Effector memory CD8-positive, alpha-beta T cell (primary cell): ENCODE data around the gene UROC1.

Experiments
- ATAC-seq: fragments of 150-1000 bp; cut with Tn5 transposase; replicated peaks from 2 replicates; pipeline ENCODE4 v1.10.0; 2021; ENCODE audit warnings: mild to moderate bottlenecking, moderate library complexity
- DNase-seq, 3 experiments: peaks; one replicate each; pipeline ENCODE4 v3.0.0; 2021
- H3K27ac Mint-ChIP-seq, 2 donors: one replicate each; pipeline ENCODE4 v1.8.0; 2022; ENCODE audit warnings: mild to moderate bottlenecking in 2 of 2, mixed read lengths in 2 of 2, moderate library complexity in 2 of 2
- H3K27me3 Mint-ChIP-seq, 2 donors: one replicate each; pipeline ENCODE4 v1.8.0; 2022; ENCODE audit warnings: mixed read lengths in 2 of 2
- H3K36me3 Mint-ChIP-seq: one replicate; pipeline ENCODE4 v1.8.0; 2022; ENCODE audit warnings: mild to moderate bottlenecking, moderate library complexity, mixed read lengths; ENCODE audit not compliant: insufficient read depth
- H3K4me1 Mint-ChIP-seq, 2 donors: one replicate each; pipeline ENCODE4 v1.8.0; 2022; ENCODE audit warnings: low read depth in 2 of 2, mixed read lengths in 2 of 2
- H3K4me3 Mint-ChIP-seq, 2 donors: one replicate each; pipeline ENCODE4 v1.8.0; 2022; ENCODE audit warnings: mild to moderate bottlenecking in 2 of 2, mixed read lengths in 2 of 2, moderate library complexity in 2 of 2
- H3K9me3 Mint-ChIP-seq, 2 donors: one replicate each; pipeline ENCODE4 v1.8.0; 2022; ENCODE audit warnings: mixed read lengths in 2 of 2

Gene UROC1

GRCh38 chr3:126440709-126440995, 76.9 kb downstream of the UROC1 start:
- H3K27ac Mint-ChIP-seq: no peak overlapping the region
- H3K36me3 Mint-ChIP-seq: peaks cover 34% of the 10 kb centered on the region

GRCh38 chr3:126439968-126440708, 77.4 kb downstream of the UROC1 start:
- Mint-ChIP-seq H3K4me3 (no peak overlapping the region), H3K36me3 (peaks cover 34% of the 10 kb centered on the region), H3K27ac (no peak overlapping the region)

More at GRCh38 chr3:126440709-126440995, 76.9 kb downstream of the UROC1 start:
- DNase-seq (no peak), ATAC-seq (no peak)
- H3K4me1 Mint-ChIP-seq: peaks cover 0 to 2% of the 10 kb centered on the region in 2 donors
- H3K27me3 Mint-ChIP-seq: no peaks in the 10 kb centered on the region
- H3K9me3 Mint-ChIP-seq: no peaks in the 10 kb centered on the region
- H3K4me3 Mint-ChIP-seq: no peak overlapping the region

DNA sequence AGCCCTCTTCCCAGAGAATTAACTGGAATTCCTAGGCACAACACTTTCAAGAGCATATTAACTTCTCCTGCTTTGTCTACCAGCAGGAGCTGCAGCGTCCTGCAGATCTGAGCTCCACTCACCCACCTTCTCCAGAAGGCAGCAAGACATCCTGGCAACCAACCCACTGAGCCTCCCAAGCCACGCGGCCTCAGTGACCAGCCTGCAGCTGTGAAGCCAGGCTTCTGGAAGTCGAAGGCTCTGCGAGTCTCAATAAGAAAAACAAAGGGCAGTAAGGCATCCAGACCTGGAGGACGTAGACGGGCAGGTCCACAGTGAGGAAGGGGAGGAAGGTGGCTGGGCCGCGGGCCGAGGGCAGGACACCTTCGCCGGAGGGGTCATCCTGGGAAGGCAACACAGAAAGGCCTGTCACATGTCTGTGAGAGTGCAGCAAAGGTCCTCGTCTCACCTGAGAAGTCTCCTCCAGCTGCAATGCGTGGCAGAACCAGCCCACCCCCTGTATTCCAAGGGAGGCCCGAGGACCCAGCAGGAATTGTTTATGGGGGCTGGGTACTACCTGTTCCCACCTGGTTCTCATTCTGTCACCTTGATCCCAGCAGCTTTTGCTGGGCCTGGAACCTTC, 78.1 kb downstream of the UROC1 start:
- DNase-seq (no peak), ATAC-seq (no peak)
- Mint-ChIP-seq H3K9me3 (no peaks in the 10 kb centered on the region), H3K27ac (no peak overlapping the region), H3K36me3 (peaks cover 34% of the 10 kb centered on the region), H3K4me1 (peaks cover 0 to 2% of the 10 kb centered on the region in 2 donors), H3K4me3 (no peak overlapping the region), H3K27me3 (no peaks in the 10 kb centered on the region)

More at GRCh38 chr3:126439968-126440708, 77.4 kb downstream of the UROC1 start:
- H3K4me1 Mint-ChIP-seq: peaks cover 0 to 2% of the 10 kb centered on the region in 2 donors
- DNase-seq: no peak
- H3K27me3 Mint-ChIP-seq: no peaks in the 10 kb centered on the region
- H3K9me3 Mint-ChIP-seq: no peaks in the 10 kb centered on the region
- no peak for ATAC-seq

- Mint-ChIP-seq H3K9me3 (no peaks in the 10 kb centered on the region), H3K27me3 (no peaks in the 10 kb centered on the region), H3K27ac (no peak overlapping the region), H3K4me3 (no peak overlapping the region), H3K36me3 (peaks cover 30% of the 10 kb centered on the region), H3K4me1 (peaks cover 0 to 2% of the 10 kb centered on the region in 2 donors)
- ATAC-seq: no peak
- no peak for DNase-seq
These were observed 78.8 kb downstream of the UROC1 start for GRCh38 chr3:126438746-126439145.

- ATAC-seq (no peak), DNase-seq (no peak)
- H3K9me3 Mint-ChIP-seq: no peaks in the 10 kb centered on the region
- no peak overlapping the region for H3K27ac Mint-ChIP-seq
- no peak overlapping the region for H3K4me3 Mint-ChIP-seq
- H3K36me3 Mint-ChIP-seq: peaks cover 30% of the 10 kb centered on the region
- no peaks in the 10 kb centered on the region for H3K27me3 Mint-ChIP-seq
- peaks cover 0 to 2% of the 10 kb centered on the region in 2 donors for H3K4me1 Mint-ChIP-seq
These were observed 79.4 kb downstream of the UROC1 start for GRCh38 chr3:126438186-126438585.

GRCh38 chr3:126436826-126437717, 80.5 kb downstream of the UROC1 start:
- Mint-ChIP-seq H3K27ac (peak overlapping the region in 1 of 2 donors; percentile 32), H3K4me1 (no peaks in the 10 kb centered on the region), H3K36me3 (peaks cover 29% of the 10 kb centered on the region), H3K4me3 (no peak overlapping the region), H3K27me3 (no peaks in the 10 kb centered on the region), H3K9me3 (no peaks in the 10 kb centered on the region)
- ATAC-seq (no peak), DNase-seq (no peak)

GRCh38 chr3:126435456-126436315, 81.9 kb downstream of the UROC1 start:
- H3K36me3 Mint-ChIP-seq: peaks cover 24% of the 10 kb centered on the region
- H3K4me1 Mint-ChIP-seq: no peaks in the 10 kb centered on the region
- H3K27ac Mint-ChIP-seq: no peak overlapping the region

GRCh38 chr3:126434931-126435411, 82.6 kb downstream of the UROC1 start:
- Mint-ChIP-seq H3K4me3 (no peak overlapping the region), H3K4me1 (no peaks in the 10 kb centered on the region), H3K27ac (no peak overlapping the region), H3K9me3 (no peaks in the 10 kb centered on the region), H3K27me3 (no peaks in the 10 kb centered on the region), H3K36me3 (peaks cover 21% of the 10 kb centered on the region)
- DNase-seq (no peak), ATAC-seq (no peak)

More at GRCh38 chr3:126435456-126436315, 81.9 kb downstream of the UROC1 start:
- ATAC-seq: no peak
- no peaks in the 10 kb centered on the region for H3K9me3 Mint-ChIP-seq
- DNase-seq: no peak
- H3K4me3 Mint-ChIP-seq: no peak overlapping the region
- H3K27me3 Mint-ChIP-seq: no peaks in the 10 kb centered on the region

DNA sequence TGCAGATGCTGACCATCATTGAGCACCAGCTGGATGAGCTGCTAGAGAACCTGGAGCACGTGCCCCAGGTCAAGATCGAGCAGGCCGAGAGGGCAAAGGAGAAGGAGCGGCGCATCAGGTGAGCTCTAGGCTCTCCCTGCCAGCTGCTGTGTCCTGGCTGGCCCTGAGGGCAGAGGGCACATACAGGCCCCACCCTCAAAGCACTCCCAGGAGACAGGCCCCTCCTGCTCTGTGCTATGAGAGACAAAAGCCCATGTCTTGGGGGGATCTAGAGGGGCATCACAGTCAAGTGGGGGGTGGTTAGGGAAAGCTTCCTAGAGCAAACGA, 83.3 kb downstream of the UROC1 start:
- DNase-seq (no peak), ATAC-seq (no peak)
- H3K27me3 Mint-ChIP-seq: no peaks in the 10 kb centered on the region
- H3K4me3 Mint-ChIP-seq: no peak overlapping the region
- H3K36me3 Mint-ChIP-seq: peaks cover 17% of the 10 kb centered on the region
- H3K4me1 Mint-ChIP-seq: no peaks in the 10 kb centered on the region
- no peaks in the 10 kb centered on the region for H3K9me3 Mint-ChIP-seq
- H3K27ac Mint-ChIP-seq: no peak overlapping the region

DNA sequence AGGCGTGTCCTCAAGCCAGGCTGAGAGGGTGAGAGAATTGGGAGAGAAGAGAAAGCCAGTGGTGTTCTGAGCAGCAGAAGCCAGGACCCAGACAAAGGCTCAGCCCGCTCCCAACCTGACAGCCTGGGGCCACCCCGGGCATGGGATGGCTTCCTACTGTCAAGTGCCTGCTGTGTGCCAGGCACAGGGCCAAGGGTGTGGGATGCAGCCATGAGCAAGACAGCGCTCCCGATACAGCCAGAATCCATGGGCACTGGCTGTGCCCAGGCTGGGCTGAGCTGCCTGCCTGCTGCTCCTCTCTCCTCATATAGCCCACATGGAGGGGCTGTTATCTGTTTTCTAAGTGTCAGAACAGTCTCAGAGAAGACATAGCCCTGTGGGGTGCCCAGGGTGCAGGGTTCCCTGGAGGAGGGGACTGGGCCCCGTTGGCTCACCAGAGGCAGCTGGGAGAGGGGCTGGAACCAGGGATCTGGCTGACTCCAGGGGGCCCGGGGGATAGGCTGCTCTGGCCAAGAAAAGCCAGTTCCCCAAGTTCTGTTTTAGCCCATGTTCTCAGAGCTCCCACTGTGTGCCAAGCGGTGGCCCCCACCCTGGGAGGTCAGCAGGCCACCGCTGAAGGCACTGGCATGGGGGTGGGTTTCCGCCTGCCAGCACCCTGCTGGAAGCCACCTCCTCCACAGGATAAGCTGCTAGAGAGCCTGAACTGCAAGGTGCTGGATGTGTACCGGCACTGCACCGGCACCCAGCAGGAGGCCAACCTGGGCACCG, 83.9 kb downstream of the UROC1 start:
- no peak for ATAC-seq
- Mint-ChIP-seq H3K27me3 (no peaks in the 10 kb centered on the region), H3K9me3 (no peaks in the 10 kb centered on the region), H3K4me3 (no peak overlapping the region), H3K4me1 (no peaks in the 10 kb centered on the region), H3K27ac (peak overlapping the region in 1 of 2 donors; percentile 59), H3K36me3 (peaks cover 12% of the 10 kb centered on the region)
- DNase-seq: no peak

- DNase-seq: no peak
- no peaks in the 10 kb centered on the region for H3K4me1 Mint-ChIP-seq
These were observed 84.5 kb downstream of the UROC1 start for GRCh38 chr3:126433105-126433430.

DNA sequence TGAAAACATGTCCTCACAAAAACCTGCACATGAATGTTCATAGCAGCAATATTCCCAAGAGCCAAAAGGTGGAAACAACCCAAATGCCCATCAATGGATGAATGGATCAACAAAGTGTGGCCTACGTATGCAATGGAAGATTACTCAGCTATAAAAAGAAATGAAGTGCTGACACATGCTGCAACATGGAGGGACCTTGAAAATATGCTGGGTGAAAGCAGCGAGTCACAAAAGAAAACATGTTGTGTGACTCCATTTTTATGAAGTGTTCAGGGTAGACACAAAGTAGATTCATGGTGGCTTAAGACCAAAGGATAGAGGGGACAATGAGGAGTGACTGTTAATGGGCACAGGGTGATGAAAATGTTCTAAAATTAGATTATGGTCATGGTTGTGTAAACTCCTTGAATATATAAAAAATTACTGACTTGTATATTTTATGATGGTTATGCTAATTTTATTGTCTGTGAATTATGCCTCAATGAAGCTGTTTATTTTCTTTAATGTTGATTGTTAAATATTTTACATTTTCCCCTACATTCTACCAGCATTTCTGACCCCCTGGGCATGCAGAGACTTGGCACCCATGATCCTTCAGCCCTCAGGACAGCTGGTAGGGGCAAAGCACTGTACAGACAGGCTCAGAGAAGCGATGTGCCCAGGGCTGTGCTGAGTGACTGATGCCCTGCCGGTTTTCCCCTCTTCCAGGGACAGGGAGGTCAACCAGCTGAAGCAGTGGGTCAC, 85.0 kb downstream of the UROC1 start:
- Mint-ChIP-seq H3K36me3 (peaks cover 12% of the 10 kb centered on the region), H3K9me3 (peaks cover 0 to 2% of the 10 kb centered on the region in 2 donors), H3K27me3 (no peaks in the 10 kb centered on the region), H3K27ac (no peak overlapping the region), H3K4me1 (no peaks in the 10 kb centered on the region), H3K4me3 (no peak overlapping the region)
- DNase-seq: no peak
- ATAC-seq: no peak

More at GRCh38 chr3:126433105-126433430, 84.5 kb downstream of the UROC1 start:
- Mint-ChIP-seq H3K4me3 (no peak overlapping the region), H3K9me3 (no peaks in the 10 kb centered on the region), H3K27ac (peak overlapping the region in 1 of 2 donors; percentile 59), H3K36me3 (peaks cover 12% of the 10 kb centered on the region), H3K27me3 (no peaks in the 10 kb centered on the region)
- ATAC-seq: no peak
